ENCODE results near the gene SRPK2. TPM values are rescaled to one million over a fixed set of nuclear protein-coding genes. Genes with fewer than 3 reads are reported as not detected.
A peak's percentile ranks its signal among the peaks of the same experiment; 100 is the strongest.

SRPK2 gene
- polyA plus RNA-seq, 1 experiment = 10.8 TPM

DNA sequence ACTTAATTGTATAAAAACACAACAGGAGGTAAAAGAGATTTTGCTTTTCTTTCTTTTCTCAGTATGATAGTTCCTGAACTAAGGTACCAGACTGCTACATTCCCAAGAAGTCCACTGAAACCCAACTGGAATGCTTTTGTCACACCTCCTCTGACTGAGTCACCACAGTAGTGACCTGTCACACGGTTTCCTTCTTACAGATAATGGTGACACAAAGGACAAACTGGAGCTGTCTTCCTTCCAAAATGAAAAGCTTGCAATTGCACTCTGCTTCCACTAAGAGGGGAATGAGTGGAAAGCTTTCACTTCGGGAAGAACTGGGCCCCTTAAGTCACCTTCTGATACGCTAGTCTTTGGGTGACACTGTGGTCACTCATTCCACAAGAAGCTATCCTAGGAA is 252.5 kb downstream of the SRPK2 start:
- ChIA-PET CTCF (interaction anchor here (1.2 to 2.4 kb wide), 4 partner anchors 10 to 18 kb away, joined by 5 to 11 read pairs (median 8); no protein-coding TSS in a partner anchor), POLR2A (no interaction called here)
- Histone ChIP-seq H3K36me3 (ENCODE audit: control insufficient read depth, insufficient read depth, low read length) (peaks cover 8% of the 10 kb centered on the region), H3K4me3 (ENCODE audit: low read depth, low read length) (no peak overlapping the region), H3K27me3 (ENCODE audit: control insufficient read depth, insufficient read depth, low read length) (no peaks in the 10 kb centered on the region)
- TF ChIP-seq, protein P1, sequence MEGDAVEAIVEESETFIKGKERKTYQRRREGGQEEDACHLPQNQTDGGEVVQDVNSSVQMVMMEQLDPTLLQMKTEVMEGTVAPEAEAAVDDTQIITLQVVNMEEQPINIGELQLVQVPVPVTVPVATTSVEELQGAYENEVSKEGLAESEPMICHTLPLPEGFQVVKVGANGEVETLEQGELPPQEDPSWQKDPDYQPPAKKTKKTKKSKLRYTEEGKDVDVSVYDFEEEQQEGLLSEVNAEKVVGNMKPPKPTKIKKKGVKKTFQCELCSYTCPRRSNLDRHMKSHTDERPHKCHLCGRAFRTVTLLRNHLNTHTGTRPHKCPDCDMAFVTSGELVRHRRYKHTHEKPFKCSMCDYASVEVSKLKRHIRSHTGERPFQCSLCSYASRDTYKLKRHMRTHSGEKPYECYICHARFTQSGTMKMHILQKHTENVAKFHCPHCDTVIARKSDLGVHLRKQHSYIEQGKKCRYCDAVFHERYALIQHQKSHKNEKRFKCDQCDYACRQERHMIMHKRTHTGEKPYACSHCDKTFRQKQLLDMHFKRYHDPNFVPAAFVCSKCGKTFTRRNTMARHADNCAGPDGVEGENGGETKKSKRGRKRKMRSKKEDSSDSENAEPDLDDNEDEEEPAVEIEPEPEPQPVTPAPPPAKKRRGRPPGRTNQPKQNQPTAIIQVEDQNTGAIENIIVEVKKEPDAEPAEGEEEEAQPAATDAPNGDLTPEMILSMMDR (IDR thresholded peaks at IDR 0.05; ENCODE audit: insufficient read depth, low read depth, low read length) = 0 out of 2 replicates have a peak, but pooled peaks have one; percentile 7
- DNase-seq (ENCODE audit: low read depth) = no peak

DNA sequence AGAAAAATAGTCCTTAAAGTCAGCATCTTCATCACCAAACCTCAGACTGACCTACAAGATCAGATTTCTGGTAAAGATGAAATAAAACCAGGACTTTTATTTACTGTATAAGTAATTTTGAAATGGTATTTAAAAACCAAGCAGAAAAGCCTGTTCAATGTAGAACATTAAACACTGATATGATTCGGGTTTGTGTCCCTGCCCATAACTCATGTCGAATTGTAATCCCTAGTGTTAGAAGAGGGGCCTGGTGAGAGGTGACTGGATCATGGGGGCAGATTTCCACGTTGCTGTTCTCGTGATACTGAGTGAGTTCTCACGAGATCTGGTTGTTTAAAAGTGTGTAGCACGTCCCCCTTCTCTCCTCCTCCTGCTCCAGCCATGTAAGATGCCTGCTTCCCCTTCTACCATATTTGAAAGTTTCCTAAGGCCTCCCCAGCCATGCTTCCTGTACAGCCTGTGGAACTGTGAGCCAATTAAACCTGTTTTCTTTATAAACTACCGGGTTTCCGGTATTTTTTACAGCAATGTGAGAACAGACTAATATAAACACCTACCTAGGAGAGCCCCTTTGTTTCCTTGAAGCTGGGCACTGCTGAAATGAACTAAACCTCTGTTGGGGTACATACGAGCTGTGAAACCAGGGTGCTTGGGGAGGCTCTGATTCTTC is 254.6 kb downstream of the SRPK2 start:
- CTCF ChIA-PET = no interaction called here
- Histone ChIP-seq H3K4me3 (ENCODE audit: low read depth, low read length) (no peak overlapping the region), H3K27me3 (ENCODE audit: control insufficient read depth, insufficient read depth, low read length) (no peaks in the 10 kb centered on the region), H3K36me3 (ENCODE audit: control insufficient read depth, insufficient read depth, low read length) (peaks cover 8% of the 10 kb centered on the region)
- DNase-seq (ENCODE audit: low read depth) = no peak
- TF ChIP-seq, protein P1 (IDR thresholded peaks at IDR 0.05; ENCODE audit: insufficient read depth, low read depth, low read length) = no peak
- POLR2A ChIA-PET = no interaction called here

DNA sequence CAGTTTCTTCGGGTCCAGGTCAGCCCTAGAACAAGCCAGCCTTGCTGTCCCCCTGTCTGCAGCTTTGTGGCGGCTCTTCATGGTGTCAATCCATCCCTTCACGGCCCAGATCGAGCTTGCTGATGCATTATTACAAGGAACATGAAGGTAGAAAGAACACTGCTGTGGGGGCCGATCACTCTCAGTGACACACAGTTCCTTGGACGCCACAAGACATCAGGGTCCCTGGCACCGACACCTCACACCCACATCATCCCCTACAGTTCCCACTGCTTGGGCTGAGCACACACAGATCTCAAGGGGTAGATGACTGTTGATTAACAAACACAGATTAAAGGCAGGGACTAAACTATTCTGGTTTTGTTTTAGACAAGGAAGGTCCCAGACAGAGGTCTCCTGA is 255.4 kb downstream of the SRPK2 start:
- TF ChIP-seq, protein P1 (IDR thresholded peaks at IDR 0.05; ENCODE audit: insufficient read depth, low read depth, low read length) = no peak
- ChIA-PET POLR2A (no interaction called here), CTCF (no interaction called here)
- Histone ChIP-seq H3K4me3 (ENCODE audit: low read depth, low read length) (no peak overlapping the region), H3K27me3 (ENCODE audit: control insufficient read depth, insufficient read depth, low read length) (no peaks in the 10 kb centered on the region), H3K36me3 (ENCODE audit: control insufficient read depth, insufficient read depth, low read length) (peaks cover 8% of the 10 kb centered on the region)
- no peak for DNase-seq (ENCODE audit: low read depth)

DNA sequence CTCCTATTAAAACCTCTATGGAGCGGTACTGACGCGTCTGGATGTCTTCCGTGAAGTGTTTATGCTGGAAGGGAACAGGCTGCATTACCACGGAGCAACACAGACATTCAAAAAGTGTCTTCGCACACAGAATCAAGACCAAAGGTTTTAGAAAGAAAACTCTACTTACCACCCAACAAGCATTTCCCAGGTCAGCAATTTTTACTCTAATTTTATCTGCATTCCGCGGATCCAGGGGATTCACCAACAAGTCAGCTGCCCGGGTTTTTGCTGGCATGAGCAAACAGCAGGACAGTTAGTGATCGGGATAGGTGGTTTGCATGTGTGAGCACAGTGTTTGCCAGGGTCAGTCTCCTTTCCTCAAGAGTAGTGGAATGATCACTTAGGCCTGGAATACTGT is 255.9 kb downstream of the SRPK2 start:
- H3K4me3 ChIP-seq (ENCODE audit: low read depth, low read length) = no peak overlapping the region
- CTCF ChIA-PET = no interaction called here

DNA sequence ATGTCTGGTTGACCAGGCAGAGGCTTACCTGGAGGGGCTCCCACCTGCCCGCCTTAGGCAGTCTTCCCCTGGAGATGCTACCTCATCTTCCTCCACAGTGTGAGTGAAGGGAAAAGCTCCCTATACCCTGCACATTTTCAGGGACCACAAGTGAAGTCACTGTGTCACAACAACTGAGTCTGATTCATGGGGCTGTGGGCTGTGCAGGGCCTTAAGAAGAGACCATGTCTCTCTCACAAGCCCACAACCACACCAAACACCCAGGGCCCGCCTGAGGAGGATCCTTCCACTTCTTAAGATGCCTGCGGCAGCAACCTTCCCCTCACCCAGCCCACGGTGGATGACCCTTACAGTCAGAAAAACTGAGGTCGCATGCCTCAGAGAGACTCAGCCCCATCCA is 256.4 kb downstream of the SRPK2 start:
- Histone ChIP-seq H3K27me3 (ENCODE audit: control insufficient read depth, insufficient read depth, low read length) (no peaks in the 10 kb centered on the region), H3K4me3 (ENCODE audit: low read depth, low read length) (no peak overlapping the region), H3K36me3 (ENCODE audit: control insufficient read depth, insufficient read depth, low read length) (peaks cover 8% of the 10 kb centered on the region)
- ChIA-PET POLR2A (no interaction called here), CTCF (no interaction called here)
- DNase-seq (ENCODE audit: low read depth) = no peak
- TF ChIP-seq, protein P1 (IDR thresholded peaks at IDR 0.05; ENCODE audit: insufficient read depth, low read depth, low read length) = no peak

More for the DNA sequence above, 255.9 kb downstream of the SRPK2 start:
- POLR2A ChIA-PET = no interaction called here
- DNase-seq (ENCODE audit: low read depth) = no peak
- peaks cover 8% of the 10 kb centered on the region for H3K36me3 ChIP-seq (ENCODE audit: control insufficient read depth, insufficient read depth, low read length)
- TF ChIP-seq, protein P1 (IDR thresholded peaks at IDR 0.05; ENCODE audit: insufficient read depth, low read depth, low read length) = no peak
- H3K27me3 ChIP-seq (ENCODE audit: control insufficient read depth, insufficient read depth, low read length) = no peaks in the 10 kb centered on the region
